IgD-negative memory B cell (primary cell): ENCODE results near the gene PDLIM5. TPM values are rescaled to one million over a fixed set of nuclear protein-coding genes. Genes with fewer than 3 reads are reported as not detected.

ENCODE experiments used
- H3K27ac Mint-ChIP-seq, 3 donors: one replicate each; pipeline ENCODE4 v1.8.0; 2020 to 2022; ENCODE audit warnings: mild to moderate bottlenecking in 3 of 3, mixed read lengths in 3 of 3, moderate library complexity in 1 of 3
- H3K27me3 Mint-ChIP-seq: one replicate; pipeline ENCODE4 v1.8.0; 2021; ENCODE audit warnings: mixed read lengths
- H3K36me3 Mint-ChIP-seq: one replicate; pipeline ENCODE4 v1.8.0; 2020; ENCODE audit warnings: mild to moderate bottlenecking, mixed read lengths
- H3K4me1 Mint-ChIP-seq, 3 donors: one replicate each; pipeline ENCODE4 v1.8.0; 2020 to 2022; ENCODE audit warnings: mixed read lengths in 3 of 3, mild to moderate bottlenecking in 1 of 3
- H3K4me3 Mint-ChIP-seq, 4 donors: one replicate each; pipeline ENCODE4 v1.8.0; 2020 to 2022; ENCODE audit warnings: mild to moderate bottlenecking in 4 of 4, mixed read lengths in 4 of 4, moderate library complexity in 3 of 4
- H3K9me3 Mint-ChIP-seq, 3 donors: one replicate each; pipeline ENCODE4 v1.8.0; 2020 to 2021; ENCODE audit warnings: mixed read lengths in 3 of 3, mild to moderate bottlenecking in 1 of 3
- polyA plus RNA-seq: library from polyadenylated mRNA; unstranded; fragments of 300-500 nt; fragmentation: Illumina TruSeq; gene quantifications from one replicate; pipeline ENCODE4 v1.2.3, GENCODE V29; 2021

The PDLIM5 gene
- polyA plus RNA-seq, 1 donor from 2014 or later, result 37.0 TPM

DNA sequence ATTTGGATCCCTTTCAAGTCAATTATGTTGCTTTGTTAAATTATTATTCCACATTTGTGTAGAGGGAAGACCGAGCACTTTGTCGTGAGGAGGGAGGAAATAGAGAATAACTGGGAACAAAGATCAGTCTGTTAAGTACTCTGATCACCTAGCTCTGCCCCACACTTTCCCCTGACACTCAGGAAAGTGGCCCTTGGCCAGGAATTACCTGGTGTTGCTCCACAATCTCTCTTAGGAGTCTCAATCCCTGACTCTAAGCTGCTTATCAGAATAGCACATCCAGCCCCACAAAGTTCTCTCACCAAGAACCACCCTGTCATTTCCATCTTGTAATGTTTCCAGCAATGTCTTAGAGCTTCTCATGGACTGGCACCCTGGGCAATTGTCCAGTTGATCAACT, 222.2 kb downstream of the PDLIM5 start:
- Mint-ChIP-seq H3K27ac (no peak overlapping the region), H3K27me3 (peaks cover 6% of the 10 kb centered on the region), H3K9me3 (peaks cover 0 to 2% (median 0%) of the 10 kb centered on the region in 3 donors), H3K4me3 (no peak overlapping the region), H3K4me1 (peaks cover 0 to 1% (median 0%) of the 10 kb centered on the region in 3 donors), H3K36me3 (no peaks in the 10 kb centered on the region)

DNA sequence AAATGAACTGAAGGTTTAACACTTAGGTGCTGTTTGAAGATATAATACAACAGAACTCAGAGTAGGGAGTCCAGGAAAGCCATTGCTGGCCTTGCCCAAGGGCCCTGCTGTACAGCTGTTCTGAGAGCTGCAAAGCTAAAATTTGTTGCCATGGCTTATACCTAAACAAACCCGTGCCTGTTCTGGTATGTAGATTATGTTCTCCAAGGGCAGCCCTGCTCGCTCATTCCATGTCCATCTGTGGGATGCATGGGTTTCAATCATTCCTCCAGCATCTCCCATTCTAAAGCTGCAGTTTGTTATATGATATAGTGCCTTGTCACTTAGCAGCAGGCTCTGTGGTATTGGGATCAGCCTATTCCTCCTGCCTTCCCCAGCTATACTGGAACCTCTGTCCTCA, 225.2 kb downstream of the PDLIM5 start:
- H3K27me3 Mint-ChIP-seq, result peaks cover 9% of the 10 kb centered on the region
- H3K36me3 Mint-ChIP-seq, result no peaks in the 10 kb centered on the region
- no peak overlapping the region for H3K4me3 Mint-ChIP-seq
- peaks cover 0 to 1% (median 0%) of the 10 kb centered on the region in 3 donors for H3K4me1 Mint-ChIP-seq
- peaks cover 0 to 2% (median 0%) of the 10 kb centered on the region in 3 donors for H3K9me3 Mint-ChIP-seq
- H3K27ac Mint-ChIP-seq, result no peak overlapping the region

DNA sequence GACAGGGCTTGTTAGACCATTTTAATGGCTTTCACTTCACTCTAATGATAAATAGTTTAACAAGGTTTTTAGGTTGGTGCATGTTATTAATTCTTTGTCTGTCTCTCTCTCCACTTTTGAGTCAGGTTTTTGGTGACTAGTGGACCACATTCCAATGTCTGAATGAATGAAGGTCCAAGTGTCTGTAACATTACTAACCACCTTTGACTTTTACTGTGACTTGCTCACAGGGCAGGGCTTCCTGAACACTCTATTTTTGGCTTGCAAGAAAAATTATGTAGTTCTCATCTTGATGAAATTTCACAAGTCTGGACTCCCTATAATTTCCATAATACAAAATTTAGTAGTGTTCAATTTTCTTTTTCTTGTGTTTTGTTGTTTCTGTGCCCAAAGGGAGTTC, 227.2 kb downstream of the PDLIM5 start:
- Mint-ChIP-seq H3K36me3 (no peaks in the 10 kb centered on the region), H3K4me1 (peaks cover 0 to 1% (median 0%) of the 10 kb centered on the region in 3 donors), H3K27ac (no peak overlapping the region), H3K9me3 (peaks cover 0 to 2% (median 0%) of the 10 kb centered on the region in 3 donors), H3K4me3 (no peak overlapping the region), H3K27me3 (peaks cover 9% of the 10 kb centered on the region)

DNA sequence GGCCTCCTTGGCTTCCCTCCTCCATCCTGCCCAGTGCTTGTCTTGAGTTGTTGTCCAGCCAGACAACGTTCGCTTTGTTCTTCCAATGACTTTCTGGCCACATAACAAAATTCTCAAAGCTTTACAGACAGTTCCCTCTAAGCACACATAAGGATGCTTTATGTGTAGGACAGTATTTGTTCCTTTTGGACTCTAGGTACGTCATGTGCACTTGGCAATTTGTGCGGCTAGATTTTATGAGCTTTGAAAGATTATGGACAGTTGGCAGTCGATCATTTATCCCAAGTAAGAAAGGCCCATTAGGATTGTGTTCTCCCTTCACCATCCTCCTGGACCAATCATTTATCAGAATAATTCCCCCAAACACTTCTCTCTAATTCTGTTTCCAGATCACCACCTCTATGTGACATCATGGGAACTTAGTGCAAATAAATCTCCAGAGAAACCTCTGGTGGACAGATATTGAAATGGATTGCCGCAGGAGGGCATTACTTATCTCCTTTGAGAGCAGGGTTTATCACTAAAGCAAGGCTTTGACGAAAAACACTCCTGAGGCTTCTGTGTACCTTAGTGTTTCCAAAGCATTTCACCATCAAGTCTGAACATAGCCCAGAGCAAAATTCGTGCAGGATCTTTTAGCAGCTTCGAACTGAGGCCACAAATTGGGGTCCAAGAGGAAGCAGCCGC, 228.6 kb downstream of the PDLIM5 start:
- H3K4me1 Mint-ChIP-seq, result peaks cover 0 to 1% (median 0%) of the 10 kb centered on the region in 3 donors
- no peak overlapping the region for H3K27ac Mint-ChIP-seq
- H3K4me3 Mint-ChIP-seq, result no peak overlapping the region
- peaks cover 9% of the 10 kb centered on the region for H3K27me3 Mint-ChIP-seq
- peaks cover 0 to 2% (median 0%) of the 10 kb centered on the region in 3 donors for H3K9me3 Mint-ChIP-seq
- H3K36me3 Mint-ChIP-seq, result no peaks in the 10 kb centered on the region

DNA sequence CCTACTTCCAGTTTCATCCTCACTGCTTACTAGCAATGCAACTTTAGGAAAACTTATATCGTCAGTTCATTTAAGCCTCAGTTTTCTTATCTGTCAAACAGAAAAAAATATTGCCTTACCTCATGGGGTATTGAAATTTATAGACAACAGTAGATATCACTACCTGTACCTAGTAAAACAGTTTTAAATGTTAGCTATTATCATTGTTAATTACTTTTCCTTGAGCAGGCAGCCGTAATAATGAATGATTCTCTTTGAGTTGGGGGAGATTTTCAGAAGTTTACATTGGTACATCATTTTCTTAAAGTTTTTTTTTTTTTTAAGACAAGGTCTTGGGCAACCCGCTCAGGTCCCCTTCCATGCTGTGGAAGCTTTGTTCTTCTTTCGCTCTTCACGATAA, 234.3 kb downstream of the PDLIM5 start:
- Mint-ChIP-seq H3K36me3 (no peaks in the 10 kb centered on the region), H3K4me1 (peaks cover 0 to 2% (median 0%) of the 10 kb centered on the region in 3 donors), H3K27ac (no peak overlapping the region), H3K9me3 (no peaks in the 10 kb centered on the region), H3K4me3 (no peak overlapping the region), H3K27me3 (no peaks in the 10 kb centered on the region)

DNA sequence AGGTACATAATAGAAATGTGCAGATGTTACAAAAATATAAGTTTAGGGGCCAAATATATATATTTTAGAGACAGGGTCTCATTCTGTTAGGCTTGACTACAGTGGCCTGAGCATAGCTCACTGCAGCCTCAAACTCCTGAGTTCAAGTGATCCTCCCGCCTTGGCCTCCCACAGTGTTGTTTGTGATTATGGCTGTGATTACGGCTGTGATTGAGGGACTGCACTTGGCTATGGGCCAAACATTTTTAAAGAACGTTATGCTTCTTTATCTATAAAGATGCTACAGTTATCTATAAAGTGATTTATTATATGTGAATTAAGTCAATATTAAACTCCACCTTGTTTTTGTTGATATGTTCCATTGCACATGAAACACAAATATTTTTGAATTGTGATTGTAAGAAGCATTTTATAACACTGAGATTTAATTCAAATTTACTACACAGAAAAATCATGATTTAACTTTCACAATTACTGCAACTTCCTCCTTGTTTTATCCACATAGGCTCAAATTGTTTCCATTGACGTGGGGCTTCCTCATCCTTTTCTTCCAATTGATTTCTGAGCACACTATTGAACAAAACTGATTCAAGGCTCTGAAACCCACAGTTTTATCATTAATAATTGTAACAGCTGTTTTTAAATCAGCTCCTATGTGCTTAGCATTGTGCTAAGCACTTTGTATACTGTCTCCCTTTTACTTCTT, 237.6 kb downstream of the PDLIM5 start:
- no peaks in the 10 kb centered on the region for H3K9me3 Mint-ChIP-seq
- no peak overlapping the region for H3K4me3 Mint-ChIP-seq
- H3K27me3 Mint-ChIP-seq, result no peaks in the 10 kb centered on the region
- peak overlapping the region in 1 of 3 donors; percentile 17 for H3K27ac Mint-ChIP-seq
- H3K4me1 Mint-ChIP-seq, result peaks cover 0 to 2% (median 0%) of the 10 kb centered on the region in 3 donors
- H3K36me3 Mint-ChIP-seq, result no peaks in the 10 kb centered on the region

DNA sequence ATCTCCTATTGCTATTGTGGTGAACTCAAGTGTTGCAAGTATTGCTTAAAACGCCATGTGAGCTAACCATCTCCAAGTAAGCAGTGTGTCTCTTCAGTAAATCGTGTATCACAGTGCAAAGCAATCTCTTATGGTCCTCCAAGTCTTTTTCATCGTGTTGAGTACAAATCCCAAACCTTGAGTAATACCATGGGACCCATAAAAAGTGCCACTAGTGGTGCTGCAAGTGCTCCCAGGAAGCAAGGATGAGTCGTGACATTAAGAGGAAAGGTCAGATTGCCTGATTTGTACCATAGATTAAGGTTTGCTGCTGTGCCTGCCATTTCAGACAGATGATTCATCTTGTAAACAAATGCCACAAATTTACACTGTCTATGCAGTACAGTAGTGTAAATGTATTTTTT, 239.1 kb downstream of the PDLIM5 start:
- Mint-ChIP-seq H3K27ac (no peak overlapping the region), H3K36me3 (no peaks in the 10 kb centered on the region), H3K4me3 (no peak overlapping the region), H3K27me3 (no peaks in the 10 kb centered on the region), H3K4me1 (peaks cover 0 to 2% (median 0%) of the 10 kb centered on the region in 3 donors), H3K9me3 (no peaks in the 10 kb centered on the region)

DNA sequence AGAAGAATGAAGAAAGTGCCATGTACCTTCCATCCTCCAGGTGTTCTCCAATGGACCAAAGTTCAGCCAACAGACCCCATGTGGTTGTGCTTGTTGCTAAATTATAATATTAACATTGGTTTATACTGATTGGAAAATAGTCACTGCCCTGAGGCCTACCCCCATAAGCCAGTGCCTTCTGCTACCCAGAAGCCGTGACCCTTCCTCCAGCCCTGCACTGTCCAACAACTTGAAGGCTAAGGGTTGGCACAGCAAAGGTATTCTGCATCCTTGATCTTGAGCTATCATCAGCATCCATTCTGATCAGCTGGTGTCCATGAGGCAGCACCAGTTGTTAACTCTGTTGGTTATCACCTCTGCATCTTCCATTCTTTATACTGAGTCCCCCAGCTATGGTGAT, 239.8 kb downstream of the PDLIM5 start:
- H3K27me3 Mint-ChIP-seq, result no peaks in the 10 kb centered on the region
- H3K9me3 Mint-ChIP-seq, result no peaks in the 10 kb centered on the region
- peaks cover 0 to 2% (median 0%) of the 10 kb centered on the region in 3 donors for H3K4me1 Mint-ChIP-seq
- H3K36me3 Mint-ChIP-seq, result no peaks in the 10 kb centered on the region
- no peak overlapping the region for H3K4me3 Mint-ChIP-seq
- no peak overlapping the region for H3K27ac Mint-ChIP-seq

DNA sequence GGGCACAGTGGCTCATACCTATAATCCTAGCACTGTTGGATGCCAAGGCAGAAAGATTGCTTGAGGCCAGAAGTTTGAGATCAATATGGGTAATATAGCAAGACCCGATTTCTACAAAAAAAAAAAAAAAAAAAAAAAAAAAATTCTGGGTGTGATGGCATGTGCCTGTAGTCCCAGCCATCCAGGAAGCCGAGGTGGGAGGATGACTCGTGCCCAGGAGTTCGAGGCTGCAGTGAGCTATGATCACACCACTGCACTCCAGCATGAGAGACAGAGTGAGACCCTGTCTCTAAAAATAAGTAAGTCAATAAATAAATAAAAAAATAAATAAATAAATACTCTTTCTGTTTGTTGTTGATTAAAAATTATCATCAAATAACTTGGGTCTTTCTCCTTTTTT, 243.6 kb downstream of the PDLIM5 start:
- no peak overlapping the region for H3K4me3 Mint-ChIP-seq
- H3K36me3 Mint-ChIP-seq, result no peaks in the 10 kb centered on the region
- H3K4me1 Mint-ChIP-seq, result no peaks in the 10 kb centered on the region
- H3K27ac Mint-ChIP-seq, result no peak overlapping the region
- no peaks in the 10 kb centered on the region for H3K9me3 Mint-ChIP-seq
- H3K27me3 Mint-ChIP-seq, result peaks cover under 1% of the 10 kb centered on the region

DNA sequence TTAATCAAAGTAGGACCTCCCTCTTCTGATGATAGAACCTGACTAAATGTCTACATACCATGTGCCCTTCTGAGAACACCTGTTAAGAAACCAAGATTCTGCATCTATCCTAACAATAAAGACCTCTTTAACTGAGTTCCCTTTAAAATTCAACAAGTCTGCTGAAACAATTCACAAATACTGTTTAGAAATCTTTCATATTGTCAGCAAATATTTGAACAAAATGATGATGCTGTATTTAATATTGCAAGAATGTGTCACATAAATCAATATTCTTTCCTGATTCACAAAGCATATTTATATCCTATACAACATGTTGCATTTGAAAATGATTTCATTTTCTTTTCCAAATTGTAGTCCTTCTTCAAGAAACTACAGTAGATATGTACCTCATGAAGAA, 246.4 kb downstream of the PDLIM5 start:
- H3K27ac Mint-ChIP-seq, result no peak overlapping the region
- H3K9me3 Mint-ChIP-seq, result no peaks in the 10 kb centered on the region
- H3K4me3 Mint-ChIP-seq, result no peak overlapping the region
- no peaks in the 10 kb centered on the region for H3K36me3 Mint-ChIP-seq
- H3K27me3 Mint-ChIP-seq, result peaks cover 1% of the 10 kb centered on the region
- no peaks in the 10 kb centered on the region for H3K4me1 Mint-ChIP-seq

DNA sequence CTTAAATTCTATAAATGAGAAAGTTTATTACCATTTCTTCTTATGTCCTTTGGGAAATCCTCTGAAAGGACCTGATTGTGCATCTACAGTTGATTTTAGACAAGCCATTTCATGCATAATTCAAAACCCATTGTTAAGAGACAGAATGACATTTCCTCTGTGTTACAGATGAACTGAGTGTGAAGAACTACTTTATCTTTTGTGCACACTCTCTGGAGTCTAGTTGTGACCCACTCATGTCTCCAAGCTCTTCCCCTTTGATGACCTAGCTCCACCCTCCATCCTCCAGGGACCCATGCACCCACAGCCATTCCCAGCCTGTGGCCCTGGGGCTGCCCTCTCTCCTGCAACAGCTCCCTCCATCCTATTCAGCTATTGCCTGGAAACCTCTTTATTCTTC, 248.6 kb downstream of the PDLIM5 start:
- H3K4me1 Mint-ChIP-seq, result no peaks in the 10 kb centered on the region

DNA sequence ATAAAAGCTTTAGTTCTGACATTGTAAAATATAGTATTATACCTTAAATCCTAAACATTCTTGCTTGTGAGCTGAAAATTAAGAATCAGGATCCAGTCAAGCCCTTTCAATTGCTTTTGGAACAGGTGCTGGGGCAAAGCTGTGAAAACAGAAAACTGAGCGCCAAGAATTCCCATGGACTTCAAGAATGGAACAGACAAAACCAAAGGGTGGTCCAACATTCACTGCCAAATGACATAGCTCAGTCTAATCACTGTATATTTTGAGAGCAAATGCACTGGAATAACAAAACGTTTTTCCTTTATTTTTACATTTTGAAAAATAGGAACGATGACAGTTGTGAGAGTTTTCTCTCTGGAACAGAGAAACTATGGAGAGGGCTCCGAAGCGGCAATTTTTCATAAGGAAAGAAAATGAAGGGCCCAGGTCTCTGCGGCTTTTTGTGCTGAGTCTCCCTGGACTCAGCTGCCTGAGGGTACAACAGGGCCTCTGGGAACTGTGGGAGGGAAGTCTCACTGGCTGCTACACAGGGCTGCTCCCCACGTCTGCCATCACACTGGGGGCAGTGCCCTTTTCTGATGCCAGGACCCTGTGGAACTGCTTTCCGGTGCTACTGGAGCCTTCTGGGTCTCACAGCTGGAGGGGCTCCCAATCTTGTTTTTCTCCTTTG, 250.0 kb downstream of the PDLIM5 start:
- Mint-ChIP-seq H3K36me3 (no peaks in the 10 kb centered on the region), H3K4me1 (no peaks in the 10 kb centered on the region)

More for the DNA sequence above, 248.6 kb downstream of the PDLIM5 start:
- no peak overlapping the region for H3K27ac Mint-ChIP-seq
- H3K4me3 Mint-ChIP-seq, result no peak overlapping the region
- H3K9me3 Mint-ChIP-seq, result no peaks in the 10 kb centered on the region
- peaks cover 1% of the 10 kb centered on the region for H3K27me3 Mint-ChIP-seq
- no peaks in the 10 kb centered on the region for H3K36me3 Mint-ChIP-seq

DNA sequence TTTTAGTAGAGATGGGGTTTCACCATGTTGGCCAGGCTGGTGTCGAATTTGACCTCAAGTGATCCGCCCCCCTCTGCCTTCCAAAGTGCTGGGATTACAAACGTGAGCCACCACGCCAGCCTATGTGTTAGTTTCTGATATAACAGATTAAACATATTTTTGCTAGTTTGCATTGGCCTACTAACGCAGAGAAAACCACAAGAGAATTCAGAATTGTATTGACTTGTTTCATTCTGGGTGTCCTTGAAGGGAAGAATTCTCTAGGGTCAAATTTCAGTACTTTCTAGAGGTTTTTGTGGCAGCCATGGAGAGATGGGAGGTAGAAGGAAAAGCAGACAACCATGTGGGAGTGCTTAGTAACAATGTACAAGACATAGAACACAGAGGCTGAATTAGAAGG, 259.9 kb downstream of the PDLIM5 start:
- H3K27me3 Mint-ChIP-seq, result peaks cover 4% of the 10 kb centered on the region
- H3K9me3 Mint-ChIP-seq, result peaks cover 2 to 6% (median 5%) of the 10 kb centered on the region in 3 donors
- H3K4me3 Mint-ChIP-seq, result no peak overlapping the region
- no peaks in the 10 kb centered on the region for H3K4me1 Mint-ChIP-seq
- no peaks in the 10 kb centered on the region for H3K36me3 Mint-ChIP-seq
- H3K27ac Mint-ChIP-seq, result no peak overlapping the region

More for the DNA sequence above, 250.0 kb downstream of the PDLIM5 start:
- Mint-ChIP-seq H3K4me3 (no peak overlapping the region), H3K27ac (no peak overlapping the region), H3K9me3 (peaks cover 0 to 3% (median 0%) of the 10 kb centered on the region in 3 donors), H3K27me3 (peaks cover 1% of the 10 kb centered on the region)

DNA sequence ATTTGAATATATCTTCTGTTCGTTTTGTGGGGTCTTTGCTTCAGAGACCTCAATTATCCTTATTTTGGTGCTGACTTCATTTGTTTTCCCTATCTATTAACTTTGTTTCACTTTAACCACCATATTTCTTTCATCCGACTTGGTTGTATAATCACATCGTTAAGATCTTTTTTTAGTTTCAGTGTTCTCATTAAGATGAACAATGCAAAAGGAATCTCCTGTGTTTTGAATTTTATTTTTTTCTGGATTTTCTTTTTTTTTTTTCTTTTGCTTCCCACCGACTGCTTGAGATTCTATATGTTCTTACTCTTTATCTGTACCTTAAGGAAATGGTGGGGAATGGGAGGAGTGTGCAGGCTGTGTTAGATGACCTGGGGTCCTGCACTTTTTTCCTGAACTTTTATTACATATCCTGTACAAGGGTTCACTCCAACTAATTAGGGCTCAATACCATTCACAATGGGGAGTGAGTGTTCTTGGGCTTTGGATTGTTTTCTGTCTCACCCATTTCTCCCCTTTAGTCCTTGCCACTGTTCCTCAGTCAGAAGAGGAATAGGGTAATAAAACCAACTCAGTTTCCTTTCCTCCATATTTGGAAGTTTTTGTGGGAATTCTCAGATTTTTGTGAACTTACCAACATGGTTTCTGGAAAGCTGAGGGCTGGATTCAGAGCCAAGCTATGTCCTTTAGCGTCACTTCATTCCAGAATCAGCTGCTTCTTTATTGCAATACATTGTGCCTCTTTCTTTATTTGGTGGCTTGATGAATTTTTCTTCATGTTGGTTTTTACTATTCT, 262.8 kb downstream of the PDLIM5 start:
- H3K36me3 Mint-ChIP-seq, result no peaks in the 10 kb centered on the region
- no peak overlapping the region for H3K27ac Mint-ChIP-seq
- H3K4me1 Mint-ChIP-seq, result no peaks in the 10 kb centered on the region
- no peak overlapping the region for H3K4me3 Mint-ChIP-seq
- peaks cover 10% of the 10 kb centered on the region for H3K27me3 Mint-ChIP-seq
- peaks cover 0 to 5% (median 0%) of the 10 kb centered on the region in 3 donors for H3K9me3 Mint-ChIP-seq

DNA sequence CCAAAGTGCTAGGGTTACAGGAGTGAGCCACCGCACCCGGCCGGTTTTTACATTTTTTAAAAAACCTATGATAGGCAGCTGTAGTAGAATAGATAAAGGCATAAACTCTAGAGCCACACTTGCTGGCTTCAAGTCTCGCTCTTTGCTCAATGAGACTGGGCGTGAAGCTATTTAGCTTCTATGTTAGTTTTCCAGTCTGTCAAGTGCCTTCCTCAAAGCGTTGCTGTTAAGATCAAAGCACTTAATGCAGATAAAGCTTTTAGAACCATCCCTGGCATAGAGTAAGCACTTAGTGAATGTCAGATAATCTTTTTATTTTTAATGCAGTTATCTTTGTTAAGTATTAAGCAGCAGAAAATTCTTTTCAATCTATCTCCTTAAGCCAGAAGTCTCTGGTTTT, 264.0 kb downstream of the PDLIM5 start:
- H3K4me1 Mint-ChIP-seq, result no peaks in the 10 kb centered on the region
- peaks cover 9% of the 10 kb centered on the region for H3K27me3 Mint-ChIP-seq
- no peaks in the 10 kb centered on the region for H3K36me3 Mint-ChIP-seq
- H3K27ac Mint-ChIP-seq, result no peak overlapping the region
- peaks cover 0 to 5% (median 4%) of the 10 kb centered on the region in 3 donors for H3K9me3 Mint-ChIP-seq
- H3K4me3 Mint-ChIP-seq, result no peak overlapping the region
